GM18907 (cell line): ENCODE data around the gene HID1.
"Not testable (repeated sequence)": the region's sequence is repeated elsewhere in the genome, so short reads cannot be mapped to it uniquely, and the experiment has no call there.

Source experiments
- ATAC-seq: cut with Tn5 transposase; IDR thresholded peaks from one replicate; pipeline ENCODE4 v1.9.1; 2021; ENCODE audit warnings: mild to moderate bottlenecking, moderate library complexity; ENCODE audit not compliant: unreplicated experiment

Gene HID1

GRCh38 chr17:75001915-75002843, 29.6 kb upstream of the HID1 start:
- ATAC-seq: no peak

- ATAC-seq: no peak
These were observed 27.0 kb upstream of the HID1 start for GRCh38 chr17:74999523-74999922.

- ATAC-seq: no peak
These were observed 26.2 kb upstream of the HID1 start for GRCh38 chr17:74998783-74999182.

GRCh38 chr17:74995847-74996246, 23.3 kb upstream of the HID1 start:
- no peak for ATAC-seq

GRCh38 chr17:74994440-74994839, 21.9 kb upstream of the HID1 start:
- no peak for ATAC-seq

- ATAC-seq: no peak
These were observed 19.7 kb upstream of the HID1 start for GRCh38 chr17:74992223-74992622.

- no peak for ATAC-seq
These were observed 18.1 kb upstream of the HID1 start for GRCh38 chr17:74990581-74991105.

- peak; percentile 44 for ATAC-seq
These were observed 15.6 kb upstream of the HID1 start for GRCh38 chr17:74987909-74988711.

- peak; percentile 87 for ATAC-seq
These were observed 14.9 kb upstream of the HID1 start, which contains the start of gene CDR2L for GRCh38 chr17:74987418-74987908. TSS of gene CDR2L (plus strand) at chr17:74987632. CDS start at chr17:74988044, 412 bp downstream.

GRCh38 chr17:74986206-74986576, 13.6 kb upstream of the HID1 start:
- no peak for ATAC-seq

- not testable (repeated sequence) for ATAC-seq
These were observed 10.2 kb upstream of the HID1 start for GRCh38 chr17:74982663-74983313.

GRCh38 chr17:74981979-74982662, 9.6 kb upstream of the HID1 start:
- peak; percentile 59 for ATAC-seq

GRCh38 chr17:74981318-74981978, 8.9 kb upstream of the HID1 start:
- no peak for ATAC-seq

- no peak for ATAC-seq
These were observed 7.0 kb upstream of the HID1 start for GRCh38 chr17:74979408-74980146.

GRCh38 chr17:74978240-74978639, 5.7 kb upstream of the HID1 start:
- no peak for ATAC-seq

- ATAC-seq: no peak
These were observed 5.2 kb upstream of the HID1 start for GRCh38 chr17:74977802-74978201.

GRCh38 chr17:74975943-74976342, 3.4 kb upstream of the HID1 start:
- no peak for ATAC-seq

GRCh38 chr17:74972973-74973328, 392 bp upstream of the HID1 start:
- no peak for ATAC-seq

- ATAC-seq: no peak
These were observed 785 bp downstream of the HID1 start for GRCh38 chr17:74971842-74972106.
